GM12892 (cell line): ENCODE data around the gene IL17RC.
"Not testable (repeated sequence)": the region's sequence is repeated elsewhere in the genome, so short reads cannot be mapped to it uniquely, and the experiment has no call there.

ENCODE experiments used
- DNase-seq: peaks from one replicate; pipeline ENCODE4 v3.0.0; 2011; ENCODE audit not compliant: insufficient read length
- FAIRE-seq: peaks from 2 replicates; lab custom pipeline; 2011; peaks lifted over from hg19 to GRCh38; lab: Jason Lieb, UNC
- POLR2A ChIP-seq: IDR thresholded peaks from 2 replicates; pipeline ENCODE4 v1.6.1; 2011; ENCODE audit warnings: low read depth, low read length, control low read depth
- POLR2AphosphoS5 ChIP-seq: IDR thresholded peaks from 2 replicates; pipeline ENCODE4 v1.6.1; 2011; ENCODE audit warnings: low read depth, low read length, control low read depth
- TAF1 ChIP-seq: IDR thresholded peaks from 2 replicates; pipeline ENCODE4 v1.6.1; 2011; ENCODE audit warnings: low read depth, mild to moderate bottlenecking, control low read depth, low read length, borderline replicate concordance

The IL17RC gene

GRCh38 chr3:9897408-9898372, 19.2 kb upstream of the IL17RC start:
- TF ChIP-seq TAF1 (no peak), POLR2A (no peak), POLR2AphosphoS5 (no peak)
- no peak for DNase-seq
- no peak for FAIRE-seq

GRCh38 chr3:9898467-9899241, 18.2 kb upstream of the IL17RC start:
- DNase-seq = no peak
- FAIRE-seq = no peak
- TF ChIP-seq POLR2A = no peak
- no peak for TF ChIP-seq TAF1
- TF ChIP-seq POLR2AphosphoS5 = no peak

GRCh38 chr3:9899289-9899791, 17.6 kb upstream of the IL17RC start:
- TF ChIP-seq TAF1 = no peak
- TF ChIP-seq POLR2A = no peak
- no peak for TF ChIP-seq POLR2AphosphoS5
- DNase-seq (no peak), FAIRE-seq (no peak)

GRCh38 chr3:9900965-9901415, 15.9 kb upstream of the IL17RC start:
- DNase-seq, FAIRE-seq: not testable (repeated sequence)

GRCh38 chr3:9901967-9902366, 14.9 kb upstream of the IL17RC start:
- no peak for TF ChIP-seq POLR2AphosphoS5
- no peak for TF ChIP-seq POLR2A
- TF ChIP-seq TAF1 = no peak
- FAIRE-seq (no peak), DNase-seq (no peak)

GRCh38 chr3:9902372-9903237, 14.3 kb upstream of the IL17RC start, which contains the start of gene IL17RE:
Gene IL17RE, plus strand, starts transcription at chr3:9902848. Its CDS starts 85 bp downstream, at chr3:9902933.
- TF ChIP-seq POLR2A (no peak), POLR2AphosphoS5 (no peak), TAF1 (no peak)
- FAIRE-seq (no peak), DNase-seq (no peak)

GRCh38 chr3:9903238-9903624, 13.7 kb upstream of the IL17RC start:
- no peak for DNase-seq
- no peak for TF ChIP-seq TAF1
- no peak for TF ChIP-seq POLR2A
- TF ChIP-seq POLR2AphosphoS5 = no peak
- no peak for FAIRE-seq

GRCh38 chr3:9903904-9904303, 13.0 kb upstream of the IL17RC start:
- FAIRE-seq = no peak
- TF ChIP-seq TAF1 = no peak
- TF ChIP-seq POLR2A = no peak
- no peak for TF ChIP-seq POLR2AphosphoS5
- no peak for DNase-seq

- FAIRE-seq (no peak), DNase-seq (no peak)
- TF ChIP-seq TAF1 = no peak
- TF ChIP-seq POLR2AphosphoS5 = no peak
- no peak for TF ChIP-seq POLR2A
Measured at GRCh38 chr3:9906480-9906879, 10.4 kb upstream of the IL17RC start.

GRCh38 chr3:9908286-9908685, 8.6 kb upstream of the IL17RC start:
- no peak for FAIRE-seq
- TF ChIP-seq POLR2AphosphoS5 (no peak), TAF1 (no peak), POLR2A (no peak)
- DNase-seq = no peak
